ENCODE results near the gene SLC22A16. TPM values are rescaled to one million over a fixed set of nuclear protein-coding genes. Genes with fewer than 3 reads are reported as not detected.

The SLC22A16 gene
- total and polyA plus RNA-seq, 2 donors from 2014 or later, result 0.79 TPM; not detected in 1

DNA sequence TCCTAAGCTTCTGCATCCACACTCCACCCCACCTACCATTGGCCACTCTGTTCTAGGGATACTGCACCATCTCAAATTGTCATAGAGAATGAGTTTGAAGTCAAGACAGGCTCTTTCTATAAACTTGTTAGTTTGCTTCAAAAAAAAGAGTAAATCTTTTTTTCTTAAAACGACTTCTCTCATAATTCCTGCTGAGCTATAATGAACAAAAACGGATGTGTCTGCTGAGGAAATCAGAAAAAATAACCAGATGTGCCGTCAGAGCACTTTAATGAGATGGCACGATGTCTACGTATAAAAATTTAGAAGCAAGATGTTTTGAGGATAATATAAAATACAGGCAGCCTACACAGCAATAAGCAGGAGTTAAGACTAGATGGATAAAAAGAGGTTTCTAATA lies 37.1 kb downstream of the SLC22A16 start:
- DNase-seq (no peak), FAIRE-seq (no peak)
- Histone ChIP-seq H3K9me3 (ENCODE audit: control insufficient read depth in 2 of 3, insufficient read depth in 1 of 3, low read length in 3 of 3) (no peaks in the 10 kb centered on the region), H3K27me3 (ENCODE audit: control insufficient read depth, insufficient read depth, low read length) (no peaks in the 10 kb centered on the region), H3K9ac (ENCODE audit: low read length in 3 of 3) (no peak overlapping the region), H3K27ac (ENCODE audit: low read depth in 2 of 2, low read length in 2 of 2) (no peak overlapping the region), H3K4me1 (ENCODE audit: control insufficient read depth in 2 of 3, insufficient read depth in 2 of 3, low read depth in 1 of 3, low read length in 3 of 3) (no peaks in the 10 kb centered on the region), H3K36me3 (ENCODE audit: control insufficient read depth in 2 of 3, insufficient read depth in 3 of 3, low read length in 3 of 3) (no peaks in the 10 kb centered on the region), H3K4me3 (ENCODE audit: low read length in 3 of 3) (no peak overlapping the region)
- intact Hi-C loops (cut with DNase I), result no loop called here
- TF ChIP-seq, protein P1, sequence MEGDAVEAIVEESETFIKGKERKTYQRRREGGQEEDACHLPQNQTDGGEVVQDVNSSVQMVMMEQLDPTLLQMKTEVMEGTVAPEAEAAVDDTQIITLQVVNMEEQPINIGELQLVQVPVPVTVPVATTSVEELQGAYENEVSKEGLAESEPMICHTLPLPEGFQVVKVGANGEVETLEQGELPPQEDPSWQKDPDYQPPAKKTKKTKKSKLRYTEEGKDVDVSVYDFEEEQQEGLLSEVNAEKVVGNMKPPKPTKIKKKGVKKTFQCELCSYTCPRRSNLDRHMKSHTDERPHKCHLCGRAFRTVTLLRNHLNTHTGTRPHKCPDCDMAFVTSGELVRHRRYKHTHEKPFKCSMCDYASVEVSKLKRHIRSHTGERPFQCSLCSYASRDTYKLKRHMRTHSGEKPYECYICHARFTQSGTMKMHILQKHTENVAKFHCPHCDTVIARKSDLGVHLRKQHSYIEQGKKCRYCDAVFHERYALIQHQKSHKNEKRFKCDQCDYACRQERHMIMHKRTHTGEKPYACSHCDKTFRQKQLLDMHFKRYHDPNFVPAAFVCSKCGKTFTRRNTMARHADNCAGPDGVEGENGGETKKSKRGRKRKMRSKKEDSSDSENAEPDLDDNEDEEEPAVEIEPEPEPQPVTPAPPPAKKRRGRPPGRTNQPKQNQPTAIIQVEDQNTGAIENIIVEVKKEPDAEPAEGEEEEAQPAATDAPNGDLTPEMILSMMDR (IDR thresholded peaks at IDR 0.05; ENCODE audit: borderline replicate concordance, extremely low read depth, insufficient read depth), result no peak

DNA sequence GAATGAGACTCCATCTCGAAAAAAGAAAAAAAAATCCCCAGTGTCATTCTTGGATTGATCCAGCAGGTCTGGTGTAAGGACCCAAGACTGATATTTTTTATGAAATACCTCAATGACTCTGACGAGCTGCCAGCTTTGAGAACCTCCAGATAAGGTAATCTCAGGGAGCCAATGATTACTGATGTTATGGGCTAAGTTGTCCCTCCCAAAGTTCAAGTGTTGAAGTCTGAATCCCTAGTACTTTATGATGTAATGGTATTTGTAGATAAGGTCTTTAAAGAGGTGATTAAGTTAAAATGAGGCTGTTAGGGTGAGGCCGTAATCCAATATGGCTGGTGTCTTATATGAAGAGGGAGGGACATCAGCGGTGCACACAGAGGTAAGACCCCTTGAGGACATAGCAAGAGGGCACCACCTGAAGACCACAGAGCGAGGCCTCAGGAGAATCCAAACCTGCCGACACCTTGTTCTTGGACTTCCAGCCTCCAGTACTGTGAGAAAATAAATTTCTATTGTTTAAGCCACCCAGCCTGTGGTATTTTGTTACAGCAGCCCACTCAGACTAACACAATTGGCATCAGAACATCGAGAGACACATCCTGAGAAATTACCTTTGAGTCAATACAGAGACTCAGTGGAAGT lies 41.3 kb downstream of the SLC22A16 start:
- DNase-seq (no peak), FAIRE-seq (no peak)
- Histone ChIP-seq H3K9me3 (ENCODE audit: control insufficient read depth in 2 of 3, insufficient read depth in 1 of 3, low read length in 3 of 3) (no peaks in the 10 kb centered on the region), H3K4me1 (ENCODE audit: control insufficient read depth in 2 of 3, insufficient read depth in 2 of 3, low read depth in 1 of 3, low read length in 3 of 3) (no peaks in the 10 kb centered on the region), H3K27me3 (ENCODE audit: control insufficient read depth, insufficient read depth, low read length) (no peaks in the 10 kb centered on the region), H3K9ac (ENCODE audit: low read length in 3 of 3) (no peak overlapping the region), H3K27ac (ENCODE audit: low read depth in 2 of 2, low read length in 2 of 2) (no peak overlapping the region), H3K4me3 (ENCODE audit: low read length in 3 of 3) (no peak overlapping the region), H3K36me3 (ENCODE audit: control insufficient read depth in 2 of 3, insufficient read depth in 3 of 3, low read length in 3 of 3) (no peaks in the 10 kb centered on the region)
- TF ChIP-seq, protein P1 (IDR thresholded peaks at IDR 0.05; ENCODE audit: borderline replicate concordance, extremely low read depth, insufficient read depth), result no peak
- intact Hi-C loops (cut with DNase I), result no loop called here

DNA sequence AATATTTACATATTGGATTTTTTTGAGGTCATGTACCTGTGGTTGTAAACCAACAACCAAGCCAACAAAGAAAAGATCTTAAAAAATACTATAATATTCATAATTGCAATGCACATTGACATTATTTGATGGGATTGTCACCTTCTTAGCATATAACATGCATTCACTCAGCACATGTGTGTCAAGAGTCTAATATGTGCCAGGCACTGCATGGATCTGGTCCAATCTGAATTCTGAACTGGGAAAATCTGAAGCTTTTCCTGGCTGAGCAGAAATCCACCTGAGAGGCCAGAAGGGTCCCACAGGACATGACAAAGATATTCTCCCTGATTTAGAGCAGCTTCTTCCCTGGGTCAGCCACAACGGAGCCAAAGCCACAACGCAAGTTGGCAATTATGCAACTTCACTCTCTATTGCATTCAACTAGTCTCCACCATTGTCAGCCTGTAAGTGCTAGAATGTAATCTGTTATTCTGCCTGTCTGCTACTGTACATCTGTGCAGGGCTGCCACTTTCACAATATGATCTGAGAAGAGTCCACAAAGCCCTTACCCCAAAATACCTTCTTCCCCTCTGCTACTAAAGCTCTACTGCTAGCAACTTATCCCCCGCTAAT lies 44.0 kb downstream of the SLC22A16 start:
- intact Hi-C loops (cut with DNase I), result no loop called here
- Histone ChIP-seq H3K27me3 (ENCODE audit: control insufficient read depth, insufficient read depth, low read length) (no peaks in the 10 kb centered on the region), H3K4me1 (ENCODE audit: control insufficient read depth in 2 of 3, insufficient read depth in 2 of 3, low read depth in 1 of 3, low read length in 3 of 3) (no peaks in the 10 kb centered on the region), H3K36me3 (ENCODE audit: control insufficient read depth in 2 of 3, insufficient read depth in 3 of 3, low read length in 3 of 3) (no peaks in the 10 kb centered on the region), H3K9ac (ENCODE audit: low read length in 3 of 3) (no peak overlapping the region), H3K4me3 (ENCODE audit: low read length in 3 of 3) (no peak overlapping the region), H3K27ac (ENCODE audit: low read depth in 2 of 2, low read length in 2 of 2) (no peak overlapping the region), H3K9me3 (ENCODE audit: control insufficient read depth in 2 of 3, insufficient read depth in 1 of 3, low read length in 3 of 3) (no peaks in the 10 kb centered on the region)
- TF ChIP-seq, protein P1 (IDR thresholded peaks at IDR 0.05; ENCODE audit: borderline replicate concordance, extremely low read depth, insufficient read depth), result no peak
- no peak for DNase-seq
- no peak for FAIRE-seq

Data from kidney (tissue), 14 donors.